ENCODE results near the gene PIH1D1. TPM values are rescaled to one million over a fixed set of nuclear protein-coding genes. Genes with fewer than 3 reads are reported as not detected.

Gene PIH1D1
- total and polyA plus RNA-seq, 2 experiments from 2014 or later, result 72.1 to 79.8 TPM

DNA sequence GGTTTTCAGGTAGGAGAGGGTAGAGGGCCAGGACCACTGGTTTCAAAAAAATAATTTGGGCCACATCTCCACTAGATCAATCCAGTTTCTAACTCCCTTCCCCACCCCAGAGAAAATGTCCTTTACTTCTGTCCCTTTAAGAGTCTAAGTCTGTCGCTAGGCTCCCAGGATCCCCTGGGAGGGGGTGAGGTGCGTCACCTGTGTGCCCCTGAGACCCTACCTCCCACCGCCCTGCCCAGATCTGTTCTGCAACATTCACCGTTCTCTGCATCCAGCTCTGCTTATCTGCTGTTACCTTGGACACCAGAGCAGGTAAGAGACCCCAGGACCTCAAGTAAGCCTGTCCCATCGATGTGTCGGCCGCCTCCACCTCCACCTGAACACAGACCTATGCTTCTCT lies 26.4 kb downstream of the PIH1D1 start, which contains the start of gene GFY:
Gene GFY, plus strand, starts transcription at position 211 of the 400 bp plus-strand sequence. CDS start 1,043 bp downstream, outside the sequence.
- H3K36me3 ChIP-seq (replicated peaks; ENCODE audit: insufficient read depth, low read depth), result no peaks in the 10 kb centered on the region
- H3K4me1 ChIP-seq (ENCODE audit: insufficient read depth), result peaks cover 10% of the 10 kb centered on the region
- no peaks in the 10 kb centered on the region for H3K9me2 ChIP-seq (replicated peaks; ENCODE audit: insufficient read depth)
- no peak within 1 kb of the TSS for H3K4me2 ChIP-seq
- H3K9me3 ChIP-seq (ENCODE audit: low read depth), result no peaks in the 10 kb centered on the region
- no peak within 1 kb of the TSS for H3K4me3 ChIP-seq
- no peaks in the 10 kb centered on the region for H3K79me2 ChIP-seq
- WGBS (ENCODE audit: low lambda C conversion rate, missing lambda C conversion rate), result 50% methylated on average over 7 of the region's 7 CpGs
- H3K27ac ChIP-seq, result no peak within 1 kb of the TSS
- H3K27me3 ChIP-seq, result peaks cover 98% of the 10 kb centered on the region
- TF ChIP-seq CTCF (IDR thresholded peaks at IDR 0.05; ENCODE audit: poor library complexity) (no peak), EZH2phosphoT487 (IDR thresholded peaks at IDR 0.05; ENCODE audit: low read depth, severe bottlenecking, unreplicated experiment) (no peak), EZH2 (IDR thresholded peaks at IDR 0.05; ENCODE audit: borderline replicate concordance) (no peak)
- no peak for DNase-seq (ENCODE audit: low spot score)
- H2AFZ ChIP-seq, result no peak within 1 kb of the TSS
- no peaks in the 10 kb centered on the region for H4K20me1 ChIP-seq (ENCODE audit: insufficient read depth, poor library complexity, severe bottlenecking)

- Histone ChIP-seq H3K27me3 (peaks cover 99% of the 10 kb centered on the region), H3K9me2 (replicated peaks; ENCODE audit: insufficient read depth) (no peaks in the 10 kb centered on the region), H3K9me3 (ENCODE audit: low read depth) (no peaks in the 10 kb centered on the region), H4K20me1 (ENCODE audit: insufficient read depth, poor library complexity, severe bottlenecking) (no peaks in the 10 kb centered on the region), H3K4me1 (ENCODE audit: insufficient read depth) (peaks cover 10% of the 10 kb centered on the region), H3K27ac (no peak overlapping the region), H3K4me2 (no peak overlapping the region), H2AFZ (no peak overlapping the region), H3K4me3 (no peak overlapping the region), H3K36me3 (replicated peaks; ENCODE audit: insufficient read depth, low read depth) (no peaks in the 10 kb centered on the region), H3K79me2 (no peaks in the 10 kb centered on the region)
- DNase-seq (ENCODE audit: low spot score), result no peak
- no peak for TF ChIP-seq EZH2phosphoT487 (IDR thresholded peaks at IDR 0.05; ENCODE audit: low read depth, severe bottlenecking, unreplicated experiment)
- no peak for TF ChIP-seq EZH2 (IDR thresholded peaks at IDR 0.05; ENCODE audit: borderline replicate concordance)
- TF ChIP-seq CTCF (IDR thresholded peaks at IDR 0.05; ENCODE audit: poor library complexity), result no peak
- WGBS (ENCODE audit: low lambda C conversion rate, missing lambda C conversion rate), result 26% methylated on average over 2 of the region's 3 CpGs
These were observed 27.7 kb downstream of the PIH1D1 start for GRCh38 chr19:49423985-49424303.

- DNase-seq (ENCODE audit: low spot score), result no peak
- H2AFZ ChIP-seq, result no peak within 1 kb of the TSS
- H3K79me2 ChIP-seq, result no peaks in the 10 kb centered on the region
- H4K20me1 ChIP-seq (ENCODE audit: insufficient read depth, poor library complexity, severe bottlenecking), result no peaks in the 10 kb centered on the region
- peak within 1 kb of the TSS; percentile 65 for H3K4me2 ChIP-seq
- H3K36me3 ChIP-seq (replicated peaks; ENCODE audit: insufficient read depth, low read depth), result no peaks in the 10 kb centered on the region
- H3K9me3 ChIP-seq (ENCODE audit: low read depth), result no peaks in the 10 kb centered on the region
- no peaks in the 10 kb centered on the region for H3K9me2 ChIP-seq (replicated peaks; ENCODE audit: insufficient read depth)
- no peak within 1 kb of the TSS for H3K27ac ChIP-seq
- TF ChIP-seq EZH2 (IDR thresholded peaks at IDR 0.05; ENCODE audit: borderline replicate concordance), result no peak
- TF ChIP-seq CTCF (IDR thresholded peaks at IDR 0.05; ENCODE audit: poor library complexity), result no peak
- TF ChIP-seq EZH2phosphoT487 (IDR thresholded peaks at IDR 0.05; ENCODE audit: low read depth, severe bottlenecking, unreplicated experiment), result no peak
- H3K4me1 ChIP-seq (ENCODE audit: insufficient read depth), result peaks cover 10% of the 10 kb centered on the region
- no peak within 1 kb of the TSS for H3K4me3 ChIP-seq
- WGBS (ENCODE audit: low lambda C conversion rate, missing lambda C conversion rate), result 35% methylated on average over 27 of the region's 42 CpGs
- peaks cover 99% of the 10 kb centered on the region for H3K27me3 ChIP-seq
These were observed 28.3 kb downstream of the PIH1D1 start, which contains the start of gene PTH2 for GRCh38 chr19:49423071-49423984. Gene PTH2, minus strand, starts transcription at chr19:49423441. Its CDS starts 102 bp downstream, at chr19:49423339.

Data from hepatocyte (in vitro differentiated cells).